Measurements from ENCODE around the gene BCAS3. TPM values are rescaled to one million over a fixed set of nuclear protein-coding genes. Genes with fewer than 3 reads are reported as not detected.
A peak's percentile ranks its signal among the peaks of the same experiment; 100 is the strongest.

The BCAS3 gene
- polyA plus RNA-seq, 1 donor from 2014 or later: 21.6 TPM

DNA sequence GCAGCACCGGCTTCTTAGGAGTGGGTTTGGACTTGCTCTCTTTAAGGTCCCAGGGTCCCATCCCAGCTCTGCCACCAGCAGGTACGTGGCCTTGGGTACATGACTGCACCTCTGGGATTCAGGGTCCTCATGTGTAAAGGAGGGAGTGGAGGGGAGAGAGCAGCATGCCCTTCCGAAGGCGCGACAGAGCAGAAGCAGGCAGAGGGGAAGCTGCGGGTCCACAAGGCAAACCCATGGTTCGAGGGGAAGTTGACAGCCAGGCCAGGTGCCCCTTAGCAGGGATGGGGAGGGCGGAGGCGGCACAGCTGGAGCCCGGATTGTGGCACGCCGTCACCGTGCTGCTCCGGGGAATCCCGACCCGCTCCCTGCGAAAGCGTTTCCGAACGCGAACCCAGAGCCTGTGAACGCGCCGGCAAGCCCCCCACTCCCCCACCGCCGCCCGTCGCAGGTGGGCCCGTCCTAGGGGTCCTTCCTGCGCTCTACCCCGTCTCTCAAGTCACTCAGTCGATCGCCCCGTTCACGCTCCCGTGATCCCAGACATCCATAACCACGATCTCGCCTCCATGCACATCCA is 717.8 kb downstream of the BCAS3 start:
- Histone ChIP-seq H4K20me1 (ENCODE audit: insufficient read depth) (no peaks in the 10 kb centered on the region), H3K9me2 (ENCODE audit: insufficient read depth, low read length) (no peaks in the 10 kb centered on the region), H3K4me3 (ENCODE audit: low read length) (no peak overlapping the region), H3K79me2 (replicated peaks; ENCODE audit: insufficient read depth, low read length) (no peaks in the 10 kb centered on the region), H3K9me3 (ENCODE audit: low read length) (peaks cover 4% of the 10 kb centered on the region), H3K27me3 (ENCODE audit: insufficient read depth, low read depth, low read length) (peaks cover 80% of the 10 kb centered on the region), H3K4me2 (ENCODE audit: low read length) (no peak overlapping the region), H3K36me3 (ENCODE audit: insufficient read depth, low read length) (no peaks in the 10 kb centered on the region), H2AFZ (ENCODE audit: low read depth, low read length) (no peak overlapping the region), H3K27ac (ENCODE audit: low read length) (no peak overlapping the region), H3F3A (ENCODE audit: insufficient read depth, low read length, poor library complexity, severe bottlenecking) (no peaks in the 10 kb centered on the region), H3K9ac (ENCODE audit: low read length) (no peak overlapping the region)
- TF ChIP-seq RAD21 (conservative IDR thresholded peaks at IDR 0.05): no peak
- no peak for TF ChIP-seq EZH2 (IDR thresholded peaks at IDR 0.05; ENCODE audit: borderline replicate concordance, insufficient read depth, low read length, poor library complexity, severe bottlenecking)
- no peak for TF ChIP-seq POLR2AphosphoS5 (IDR thresholded peaks at IDR 0.05)
- no peak for TF ChIP-seq EP300 (conservative IDR thresholded peaks at IDR 0.05; ENCODE audit: poor library complexity, severe bottlenecking)
- TF ChIP-seq, protein P1, sequence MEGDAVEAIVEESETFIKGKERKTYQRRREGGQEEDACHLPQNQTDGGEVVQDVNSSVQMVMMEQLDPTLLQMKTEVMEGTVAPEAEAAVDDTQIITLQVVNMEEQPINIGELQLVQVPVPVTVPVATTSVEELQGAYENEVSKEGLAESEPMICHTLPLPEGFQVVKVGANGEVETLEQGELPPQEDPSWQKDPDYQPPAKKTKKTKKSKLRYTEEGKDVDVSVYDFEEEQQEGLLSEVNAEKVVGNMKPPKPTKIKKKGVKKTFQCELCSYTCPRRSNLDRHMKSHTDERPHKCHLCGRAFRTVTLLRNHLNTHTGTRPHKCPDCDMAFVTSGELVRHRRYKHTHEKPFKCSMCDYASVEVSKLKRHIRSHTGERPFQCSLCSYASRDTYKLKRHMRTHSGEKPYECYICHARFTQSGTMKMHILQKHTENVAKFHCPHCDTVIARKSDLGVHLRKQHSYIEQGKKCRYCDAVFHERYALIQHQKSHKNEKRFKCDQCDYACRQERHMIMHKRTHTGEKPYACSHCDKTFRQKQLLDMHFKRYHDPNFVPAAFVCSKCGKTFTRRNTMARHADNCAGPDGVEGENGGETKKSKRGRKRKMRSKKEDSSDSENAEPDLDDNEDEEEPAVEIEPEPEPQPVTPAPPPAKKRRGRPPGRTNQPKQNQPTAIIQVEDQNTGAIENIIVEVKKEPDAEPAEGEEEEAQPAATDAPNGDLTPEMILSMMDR (IDR thresholded peaks at IDR 0.05; ENCODE audit: poor library complexity, severe bottlenecking): no peak
- no peak for TF ChIP-seq TAF1 (IDR thresholded peaks at IDR 0.05; ENCODE audit: low read depth)
- TF ChIP-seq MXI1 (conservative IDR thresholded peaks at IDR 0.05; ENCODE audit: poor library complexity, severe bottlenecking): no peak
- TF ChIP-seq, protein P2, sequence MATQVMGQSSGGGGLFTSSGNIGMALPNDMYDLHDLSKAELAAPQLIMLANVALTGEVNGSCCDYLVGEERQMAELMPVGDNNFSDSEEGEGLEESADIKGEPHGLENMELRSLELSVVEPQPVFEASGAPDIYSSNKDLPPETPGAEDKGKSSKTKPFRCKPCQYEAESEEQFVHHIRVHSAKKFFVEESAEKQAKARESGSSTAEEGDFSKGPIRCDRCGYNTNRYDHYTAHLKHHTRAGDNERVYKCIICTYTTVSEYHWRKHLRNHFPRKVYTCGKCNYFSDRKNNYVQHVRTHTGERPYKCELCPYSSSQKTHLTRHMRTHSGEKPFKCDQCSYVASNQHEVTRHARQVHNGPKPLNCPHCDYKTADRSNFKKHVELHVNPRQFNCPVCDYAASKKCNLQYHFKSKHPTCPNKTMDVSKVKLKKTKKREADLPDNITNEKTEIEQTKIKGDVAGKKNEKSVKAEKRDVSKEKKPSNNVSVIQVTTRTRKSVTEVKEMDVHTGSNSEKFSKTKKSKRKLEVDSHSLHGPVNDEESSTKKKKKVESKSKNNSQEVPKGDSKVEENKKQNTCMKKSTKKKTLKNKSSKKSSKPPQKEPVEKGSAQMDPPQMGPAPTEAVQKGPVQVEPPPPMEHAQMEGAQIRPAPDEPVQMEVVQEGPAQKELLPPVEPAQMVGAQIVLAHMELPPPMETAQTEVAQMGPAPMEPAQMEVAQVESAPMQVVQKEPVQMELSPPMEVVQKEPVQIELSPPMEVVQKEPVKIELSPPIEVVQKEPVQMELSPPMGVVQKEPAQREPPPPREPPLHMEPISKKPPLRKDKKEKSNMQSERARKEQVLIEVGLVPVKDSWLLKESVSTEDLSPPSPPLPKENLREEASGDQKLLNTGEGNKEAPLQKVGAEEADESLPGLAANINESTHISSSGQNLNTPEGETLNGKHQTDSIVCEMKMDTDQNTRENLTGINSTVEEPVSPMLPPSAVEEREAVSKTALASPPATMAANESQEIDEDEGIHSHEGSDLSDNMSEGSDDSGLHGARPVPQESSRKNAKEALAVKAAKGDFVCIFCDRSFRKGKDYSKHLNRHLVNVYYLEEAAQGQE (IDR thresholded peaks at IDR 0.05; ENCODE audit: borderline replicate concordance): no peak
- no peak for TF ChIP-seq SMC3 (conservative IDR thresholded peaks at IDR 0.05; ENCODE audit: poor library complexity)

DNA sequence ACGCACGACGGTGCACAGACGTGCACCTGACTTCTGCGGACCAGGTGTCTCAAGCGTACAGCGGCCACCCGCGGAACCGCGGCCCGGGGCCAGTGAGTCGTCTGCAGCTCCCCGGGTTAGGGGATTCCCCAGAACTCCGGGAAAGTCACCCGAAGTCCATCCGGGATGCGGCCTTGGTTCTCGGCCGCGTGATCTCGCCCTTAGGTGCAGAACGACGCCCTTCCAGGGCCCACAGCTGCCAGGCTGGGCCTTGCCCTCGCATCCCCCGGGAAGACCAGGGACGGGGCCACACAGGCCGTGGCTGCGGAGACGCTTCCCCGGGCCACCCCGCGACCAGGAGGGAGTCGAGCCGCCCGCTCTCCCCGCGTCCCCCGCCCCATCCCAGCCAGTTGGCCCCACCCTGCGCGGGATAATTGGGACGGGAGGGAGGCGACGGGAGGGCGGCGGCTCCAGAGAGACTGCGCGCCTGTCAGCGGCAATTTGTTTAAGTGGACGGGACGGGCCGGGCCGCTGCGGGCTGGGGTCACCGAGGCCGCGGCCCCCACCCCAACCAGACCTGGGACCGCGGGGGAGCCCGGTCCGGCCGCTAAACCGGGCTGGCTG is 718.4 kb downstream of the BCAS3 start:
- no peaks in the 10 kb centered on the region for H3K36me3 ChIP-seq (ENCODE audit: insufficient read depth, low read length)
- peaks cover 4% of the 10 kb centered on the region for H3K9me3 ChIP-seq (ENCODE audit: low read length)
- no peaks in the 10 kb centered on the region for H3K79me2 ChIP-seq (replicated peaks; ENCODE audit: insufficient read depth, low read length)
- H3K9me2 ChIP-seq (ENCODE audit: insufficient read depth, low read length): no peaks in the 10 kb centered on the region
- H3K27me3 ChIP-seq (ENCODE audit: insufficient read depth, low read depth, low read length): peaks cover 85% of the 10 kb centered on the region
- H4K20me1 ChIP-seq (ENCODE audit: insufficient read depth): no peaks in the 10 kb centered on the region
- no peak overlapping the region for H3K9ac ChIP-seq (ENCODE audit: low read length)
- H3F3A ChIP-seq (ENCODE audit: insufficient read depth, low read length, poor library complexity, severe bottlenecking): no peaks in the 10 kb centered on the region
- TF ChIP-seq TAF1 (IDR thresholded peaks at IDR 0.05; ENCODE audit: low read depth): no peak
- TF ChIP-seq EZH2 (IDR thresholded peaks at IDR 0.05; ENCODE audit: borderline replicate concordance, insufficient read depth, low read length, poor library complexity, severe bottlenecking): peak; percentile 24
- TF ChIP-seq, protein P1 (IDR thresholded peaks at IDR 0.05; ENCODE audit: poor library complexity, severe bottlenecking): no peak
- no peak overlapping the region for H3K4me3 ChIP-seq (ENCODE audit: low read length)
- H3K4me2 ChIP-seq (ENCODE audit: low read length): no peak overlapping the region
- H3K27ac ChIP-seq (ENCODE audit: low read length): no peak overlapping the region
- H2AFZ ChIP-seq (ENCODE audit: low read depth, low read length): no peak overlapping the region
